Pulmonary artery endothelial cell (primary cell): ENCODE results near the gene TRANK1. TPM values are rescaled to one million over a fixed set of nuclear protein-coding genes. Genes with fewer than 3 reads are reported as not detected.

ENCODE experiments used
- DNase-seq: peaks from one replicate; pipeline ENCODE4 v3.0.0-alpha.2; 2011; ENCODE audit warnings: low read depth, low spot score
- total RNA-seq: library from RNA; depleted of rRNA; stranded (reverse); fragments of >200 nt; gene quantifications from 2 replicates; pipeline ENCODE4 v1.2.3, GENCODE V29; 2014

TRANK1 gene
- total RNA-seq, 1 donor from 2014 or later: 7.7 TPM

- DNase-seq: no peak
Measured at GRCh38 chr3:36850743-36851142, 94.1 kb downstream of the TRANK1 start.

GRCh38 chr3:36846406-36846805 is 98.4 kb downstream of the TRANK1 start:
- DNase-seq: no peak

DNA sequence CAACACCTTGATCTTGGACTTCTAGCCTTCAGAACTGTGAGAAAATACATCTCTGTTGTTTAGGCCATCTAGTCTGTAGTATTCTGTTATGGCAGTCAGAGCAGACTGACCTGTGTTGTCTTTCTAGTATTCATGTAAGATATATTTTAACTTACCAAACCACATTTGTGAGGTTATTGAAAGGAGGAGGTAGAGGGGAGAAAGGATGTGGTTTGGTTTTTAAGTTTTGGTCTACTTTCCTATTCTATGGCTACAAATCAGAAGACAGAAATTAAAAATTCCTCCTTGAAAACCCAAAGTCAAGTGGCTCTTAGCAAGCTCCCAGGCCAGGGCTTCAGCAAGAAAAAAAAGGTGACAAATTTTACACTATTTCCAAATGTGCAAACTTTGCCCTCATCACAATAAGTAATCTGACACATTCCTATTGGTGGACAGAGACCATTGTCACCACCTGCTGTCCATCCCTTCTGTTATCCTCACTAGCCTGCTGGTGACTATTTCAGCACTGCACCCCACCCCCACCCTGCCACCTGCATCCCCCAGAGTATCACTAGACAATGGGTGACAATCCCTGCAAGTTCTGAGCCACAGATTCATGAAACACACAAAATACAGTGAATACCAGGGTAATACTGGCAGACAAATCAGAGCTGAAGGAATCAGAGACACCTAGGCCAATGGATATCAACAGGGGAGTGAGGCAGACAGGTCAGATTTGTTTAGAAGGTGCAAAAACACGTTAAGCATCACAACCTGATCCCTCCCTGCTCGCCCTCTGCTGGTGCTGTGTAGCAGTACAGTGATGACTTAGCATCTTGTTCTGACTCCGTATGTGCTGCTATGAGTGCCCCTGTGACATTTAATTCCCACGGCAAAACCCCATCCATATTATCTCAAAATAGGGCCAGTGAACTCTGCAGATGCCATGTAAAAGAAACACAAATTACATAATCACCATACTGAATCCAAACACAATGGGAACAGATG is 101.5 kb downstream of the TRANK1 start:
- no peak for DNase-seq

DNA sequence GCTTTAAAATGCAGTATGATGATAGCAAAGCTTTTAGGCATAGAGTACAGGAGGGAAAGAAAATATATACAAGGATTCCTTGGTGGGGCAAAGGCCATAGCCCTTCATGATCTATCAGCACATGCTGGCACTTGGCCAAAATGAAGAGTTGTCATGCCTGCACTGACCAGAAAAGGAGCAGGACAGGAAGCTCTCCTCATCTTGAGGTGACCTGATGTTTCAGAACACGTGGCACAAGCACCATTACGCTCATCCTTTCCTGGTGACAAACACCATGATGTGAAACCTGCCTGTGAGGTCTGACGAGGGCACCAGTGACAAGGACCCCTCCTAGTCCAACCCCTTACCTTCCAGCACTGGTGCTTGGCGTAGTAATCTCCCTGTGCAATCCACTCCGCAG is 102.6 kb downstream of the TRANK1 start:
- no peak for DNase-seq

DNA sequence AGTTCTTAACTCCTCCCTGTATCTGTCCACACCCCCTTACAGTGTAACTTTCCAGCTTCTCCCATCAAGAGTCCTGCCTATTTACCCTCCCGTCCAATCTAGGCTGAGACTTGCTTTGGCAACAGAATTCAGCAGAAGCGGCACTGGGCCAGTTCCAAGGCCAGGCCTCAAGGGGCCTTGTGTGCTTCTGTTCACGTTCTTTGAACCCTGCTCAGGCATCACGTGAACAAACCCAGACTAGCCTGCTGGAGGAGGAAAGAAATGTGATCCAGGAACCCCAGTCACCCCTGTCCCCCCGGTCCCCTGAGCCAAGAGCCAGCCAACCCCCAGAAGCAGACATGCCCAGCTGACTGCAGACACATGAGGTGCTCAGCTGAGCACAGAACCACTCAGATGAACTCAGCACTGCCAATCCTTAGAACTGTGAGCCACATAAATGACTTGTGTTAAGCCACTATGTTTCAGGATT is 104.4 kb downstream of the TRANK1 start:
- no peak for DNase-seq

DNA sequence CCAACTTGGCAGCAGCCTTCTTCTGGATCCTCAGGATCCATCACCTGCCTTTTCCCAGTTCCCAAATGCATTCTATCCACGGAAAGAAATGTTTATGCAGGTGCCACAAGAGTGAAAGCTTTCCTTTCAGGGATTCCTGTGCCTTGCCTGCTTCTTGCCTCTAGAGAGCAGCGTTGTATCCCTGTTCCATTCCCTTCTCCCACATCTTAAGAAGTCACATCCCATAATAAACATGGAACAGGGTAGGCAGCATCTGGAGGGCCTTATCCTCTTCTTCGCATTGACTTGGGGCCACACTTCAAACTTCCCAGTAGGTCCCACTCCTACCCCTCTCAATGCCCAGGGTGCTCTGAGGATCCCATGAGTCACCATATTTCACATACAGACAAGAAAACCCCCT is 107.8 kb downstream of the TRANK1 start:
- DNase-seq: no peak

DNA sequence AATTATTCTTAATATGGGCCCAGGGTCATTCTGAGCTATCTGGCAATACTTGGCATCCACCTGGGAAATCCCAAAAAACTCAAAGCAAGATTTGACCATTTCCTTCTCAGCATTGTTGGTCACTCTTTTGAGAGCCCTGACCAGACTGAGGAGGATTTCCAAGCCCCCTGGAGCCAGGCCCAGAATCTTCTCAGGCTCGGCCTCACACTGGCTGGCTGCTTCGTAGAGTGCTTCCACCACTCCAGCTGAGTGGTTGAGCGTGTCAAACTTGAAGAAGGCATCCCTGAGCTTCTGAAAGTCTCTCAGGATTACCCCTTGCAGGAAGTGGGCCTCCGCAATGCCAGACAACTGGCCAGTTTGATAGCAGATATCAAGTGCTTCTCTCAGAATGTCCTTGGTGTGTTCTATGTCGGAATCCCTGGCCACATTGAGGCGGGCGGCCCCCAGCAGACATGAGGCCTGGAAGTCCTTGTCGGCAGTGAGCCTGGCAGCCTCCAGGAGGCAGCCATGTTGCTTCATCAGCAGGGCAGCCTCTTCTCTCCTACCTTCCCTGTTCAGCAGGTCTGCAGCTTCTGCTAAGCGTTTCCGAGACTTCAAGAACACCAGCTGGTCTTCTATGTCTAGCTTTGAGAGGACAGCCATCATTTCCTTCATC is 111.6 kb downstream of the TRANK1 start:
- DNase-seq: no peak

GRCh38 chr3:36832406-36832805 is 112.4 kb downstream of the TRANK1 start:
- DNase-seq: no peak

DNA sequence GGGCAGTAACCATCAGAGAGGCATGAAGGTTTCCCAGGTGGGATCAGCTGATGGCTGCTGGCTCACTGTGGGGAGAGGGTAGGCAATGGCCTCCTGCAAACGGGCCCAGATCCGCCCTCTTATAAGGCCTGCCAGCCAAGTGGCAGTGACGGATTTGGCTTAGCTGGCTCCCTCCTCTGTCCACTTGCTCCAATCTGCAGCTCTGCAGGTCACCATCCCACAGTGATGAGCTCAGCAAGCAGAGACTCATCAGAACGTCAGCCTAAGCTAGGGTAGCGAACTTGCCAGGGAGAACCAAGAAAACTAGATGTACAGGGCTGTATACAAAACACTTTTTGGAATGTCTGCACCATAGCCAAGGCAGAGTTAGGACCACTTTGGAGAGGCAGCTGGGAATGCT is 117.7 kb downstream of the TRANK1 start:
- no peak for DNase-seq

- no peak for DNase-seq
Measured at GRCh38 chr3:36826240-36826639, 118.6 kb downstream of the TRANK1 start.

DNA sequence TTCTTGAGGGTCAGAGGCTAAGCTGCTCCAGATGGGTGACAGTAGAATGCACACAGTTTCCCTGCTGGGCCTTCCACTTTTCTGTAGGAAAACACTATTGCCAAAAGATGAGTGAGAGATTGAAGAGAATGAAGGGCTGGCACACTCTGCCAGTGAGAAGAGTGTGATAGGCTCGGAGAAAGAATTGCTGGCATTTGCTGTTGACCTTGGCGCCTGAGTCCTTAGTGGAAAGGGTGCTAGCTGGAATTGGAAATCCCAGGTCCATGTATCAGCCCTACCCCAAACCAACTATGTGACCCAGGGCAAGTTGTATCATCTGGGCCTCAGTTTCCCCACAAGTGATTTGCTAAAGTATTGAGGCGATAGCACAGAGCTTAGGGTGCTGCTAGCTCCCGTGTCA is 120.4 kb downstream of the TRANK1 start:
- DNase-seq: no peak

- no peak for DNase-seq
Measured at GRCh38 chr3:36823806-36824205, 121.0 kb downstream of the TRANK1 start.

DNA sequence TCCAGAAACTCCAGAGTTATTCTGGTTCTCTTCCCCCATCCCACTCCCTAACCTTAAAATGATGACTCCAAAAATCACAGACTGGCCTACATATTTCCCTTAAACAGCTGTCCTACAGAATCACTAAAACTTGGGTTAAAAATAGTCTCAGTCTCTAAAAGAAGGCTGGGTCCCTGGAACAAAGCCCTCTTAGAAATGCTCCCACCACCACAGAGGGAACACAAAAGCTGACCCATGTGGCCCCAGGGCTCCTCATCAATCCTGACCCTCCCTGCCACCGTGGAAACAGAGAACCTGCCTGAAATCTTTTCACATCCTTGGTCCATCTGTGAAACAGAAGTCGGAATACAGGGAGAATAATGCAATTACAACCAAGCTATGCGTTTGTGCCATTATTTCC is 124.8 kb downstream of the TRANK1 start:
- no peak for DNase-seq

DNA sequence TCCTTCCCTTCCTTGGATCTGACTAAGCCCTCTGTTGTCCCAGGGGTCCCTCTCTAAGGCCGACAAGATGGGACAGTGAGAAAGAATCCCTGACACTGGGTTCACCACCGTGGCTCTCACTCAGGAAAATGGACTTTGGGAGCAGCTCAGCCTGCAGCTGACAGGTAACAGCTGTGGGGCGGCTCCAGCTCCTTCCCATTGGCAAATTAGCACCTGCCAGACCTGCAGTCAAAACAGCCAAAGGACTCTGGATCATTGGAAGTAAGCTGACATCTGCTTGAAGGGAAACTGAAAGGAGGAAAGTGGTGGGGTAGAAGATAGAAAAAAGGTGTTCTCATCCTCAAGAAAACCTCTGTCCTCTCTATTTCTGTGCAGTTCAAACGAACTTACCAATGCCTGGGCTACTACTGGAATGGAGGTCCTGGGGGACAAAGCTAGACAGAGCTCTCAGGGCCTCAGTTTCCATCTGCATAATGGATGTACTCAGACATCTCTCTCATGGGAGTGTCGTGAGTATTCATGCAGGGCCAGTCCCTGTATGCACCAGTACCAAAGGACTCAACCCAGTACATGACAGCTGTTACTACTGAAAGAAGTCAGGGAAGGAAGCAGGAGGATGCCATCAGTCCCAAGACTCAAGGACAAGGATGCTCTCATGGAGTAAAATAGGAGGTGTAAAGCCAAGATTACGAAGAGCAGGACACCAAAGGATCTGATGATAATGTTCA is 126.9 kb downstream of the TRANK1 start:
- no peak for DNase-seq

- no peak for DNase-seq
Measured at GRCh38 chr3:36815375-36815774, 129.5 kb downstream of the TRANK1 start.

DNA sequence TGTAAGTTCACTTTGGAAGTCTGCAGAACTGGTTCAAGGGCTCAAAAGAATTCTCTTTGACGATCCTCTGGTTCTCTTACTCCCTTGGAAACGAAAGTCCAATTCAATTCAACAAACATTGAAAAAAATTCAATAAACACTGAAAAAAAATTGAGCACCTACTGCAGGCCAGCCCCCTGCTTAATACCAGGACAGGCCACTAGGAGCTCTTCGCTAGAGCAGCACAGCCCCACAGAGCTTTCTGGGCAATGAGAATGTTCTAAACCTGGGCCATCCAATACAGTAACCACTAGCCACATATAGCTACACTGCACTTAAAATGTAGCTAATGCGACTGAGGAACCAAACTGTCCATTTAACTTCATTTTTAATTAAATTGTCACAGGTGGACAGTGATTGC is 130.1 kb downstream of the TRANK1 start:
- DNase-seq: no peak

DNA sequence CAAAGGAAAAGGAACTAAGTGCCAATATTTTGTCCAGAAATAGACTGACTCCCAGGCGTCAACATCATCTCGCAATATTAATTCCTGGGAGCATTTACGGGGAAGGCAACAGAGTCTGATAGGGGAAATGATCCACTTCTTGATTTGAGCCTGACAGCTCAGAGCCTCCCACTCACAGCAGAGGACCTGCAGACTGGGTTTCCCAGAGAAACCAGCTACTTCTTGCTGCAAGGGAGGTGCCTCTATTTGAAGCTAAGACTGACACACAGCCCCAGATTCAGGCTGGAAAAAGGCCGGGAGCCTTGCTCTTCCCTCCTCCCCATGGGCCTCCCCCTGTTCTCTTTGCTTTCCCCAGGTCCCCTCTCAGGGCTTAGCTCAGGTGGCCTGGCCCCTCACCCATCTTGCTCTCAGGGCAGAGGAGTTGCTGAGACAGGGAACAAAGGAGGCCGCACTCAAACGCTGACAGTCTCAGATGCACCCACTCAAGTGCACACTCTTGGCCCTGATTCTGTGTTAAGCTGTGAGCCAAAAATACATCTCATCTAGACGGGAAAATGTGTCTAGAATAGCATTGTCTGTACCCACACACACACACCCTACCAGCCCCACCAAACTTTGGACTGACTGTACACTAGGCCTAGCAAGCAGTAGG is 130.7 kb downstream of the TRANK1 start:
- DNase-seq: no peak

DNA sequence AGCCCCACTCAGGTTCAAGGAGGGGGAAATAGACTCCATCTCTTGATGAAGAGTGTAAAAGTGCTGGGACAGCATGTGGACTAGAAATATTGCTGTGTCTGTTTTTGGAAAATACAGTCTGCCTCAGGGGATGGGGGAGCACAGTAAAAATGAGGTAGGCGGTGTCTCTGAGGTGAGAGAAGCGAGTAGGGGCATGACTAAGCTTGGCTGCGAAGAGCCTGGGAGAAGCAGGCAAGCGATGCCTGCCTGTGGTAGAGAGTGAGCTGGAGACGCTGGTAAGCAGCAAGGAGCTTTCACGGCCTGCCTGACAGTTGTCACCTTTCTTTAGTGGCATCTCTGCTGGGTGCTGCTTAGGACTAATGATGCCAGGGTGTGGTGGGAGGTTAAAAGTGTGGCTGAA is 131.5 kb downstream of the TRANK1 start:
- DNase-seq: no peak

DNA sequence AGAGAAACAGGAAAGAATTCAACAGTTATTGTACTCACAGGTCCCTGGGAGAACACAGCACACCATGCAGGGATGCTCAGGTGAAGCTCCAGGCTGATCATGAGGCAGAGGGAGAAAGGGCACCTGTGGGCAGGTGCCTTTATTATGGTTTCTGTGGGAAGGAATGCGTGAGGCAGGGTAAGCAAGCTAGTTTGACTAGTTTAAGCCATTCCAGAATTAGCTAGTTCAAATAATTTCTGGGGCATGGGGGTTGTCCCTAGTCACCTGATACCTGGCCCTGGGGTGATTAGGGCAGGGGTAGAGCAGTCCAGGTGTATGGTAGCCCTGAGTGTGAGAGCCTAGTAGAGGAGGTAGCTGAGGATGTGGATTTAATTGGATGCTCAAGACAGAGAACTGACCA is 132.6 kb downstream of the TRANK1 start:
- no peak for DNase-seq

DNA sequence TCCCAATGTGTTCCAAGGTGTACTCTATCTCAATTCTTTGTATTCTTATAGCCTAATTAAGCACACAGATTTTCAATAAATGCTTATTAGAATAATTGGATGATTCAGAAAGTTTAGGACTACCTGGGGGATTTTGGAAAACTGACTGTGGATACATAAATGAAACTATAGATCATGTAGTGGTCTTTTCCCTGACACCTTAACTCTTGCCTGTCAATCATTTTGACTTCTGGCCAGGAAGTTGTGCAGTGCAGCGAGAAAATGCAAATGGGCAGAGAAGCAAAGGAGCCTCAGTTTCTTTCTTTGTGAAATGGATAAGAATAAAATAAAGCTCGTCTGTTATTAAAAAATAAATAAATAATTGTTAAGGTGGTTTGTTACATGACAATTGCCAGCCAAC is 133.1 kb downstream of the TRANK1 start:
- no peak for DNase-seq

DNA sequence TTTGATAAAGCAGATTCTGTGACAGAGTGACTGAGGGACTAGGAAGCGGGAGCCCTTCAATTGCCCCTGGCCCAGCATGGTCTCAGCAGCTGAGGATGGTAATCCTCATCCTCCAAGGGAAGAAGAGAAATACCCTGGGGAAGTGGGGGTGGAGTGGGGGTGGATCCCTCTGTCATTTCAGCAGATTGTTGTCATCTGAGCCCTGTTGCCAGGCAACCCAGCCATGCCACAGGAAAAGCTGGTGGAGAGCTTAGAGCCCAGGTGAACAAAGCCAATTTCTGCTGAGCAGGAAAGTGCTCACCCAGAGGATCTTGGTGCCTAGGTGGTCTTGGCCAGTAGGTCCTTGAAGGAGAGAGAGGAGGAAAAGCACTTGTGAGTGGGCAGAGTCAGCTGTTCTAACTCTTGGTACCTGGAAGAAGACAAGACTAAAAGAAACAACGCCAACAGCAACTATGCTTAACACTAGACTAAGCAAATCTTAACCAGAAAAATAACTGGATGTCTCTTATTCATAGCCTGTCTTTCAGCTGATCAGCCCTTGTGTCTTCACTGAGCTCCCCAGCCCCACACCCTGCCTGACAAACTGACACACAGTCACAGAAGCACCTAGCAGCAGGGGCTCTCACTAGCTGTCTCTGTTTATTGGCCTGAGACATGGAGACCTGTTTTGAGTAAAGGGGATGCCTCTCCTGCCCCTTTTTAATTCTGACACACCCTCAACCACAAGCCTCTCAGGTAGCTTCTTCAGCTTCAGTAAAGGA is 140.4 kb downstream of the TRANK1 start:
- no peak for DNase-seq
